ENCODE measurements around the gene HDAC4. TPM values are rescaled to one million over a fixed set of nuclear protein-coding genes. Genes with fewer than 3 reads are reported as not detected.

The HDAC4 gene
- total and polyA plus RNA-seq, 7 donors: 7.9 to 329 (median 129) TPM

- Histone ChIP-seq H3K4me1 (peaks cover 38% of the 10 kb centered on the region), H3K27ac (peak overlapping the region; percentile 41), H3K27me3 (ENCODE audit: insufficient read depth in 3 of 3, low read length in 2 of 3) (no peaks in the 10 kb centered on the region), H3K4me3 (no peak overlapping the region), H3K36me3 (ENCODE audit: insufficient read depth in 1 of 2, low read depth in 1 of 2) (peaks cover 0 to 60% of the 10 kb centered on the region in 2 donors), H3K9me3 (peaks cover 3% of the 10 kb centered on the region)
- ATAC-seq (peak in 3 of 4 donors; percentile 6 to 23 (median 19)), DNase-seq (no peak)
- no peak for TF ChIP-seq CTCF (IDR thresholded peaks at IDR 0.05)
- WGBS, 3 donors: 64 to 82% (median 70%) methylated on average over 12 of the region's 12 CpGs
- intact Hi-C loops (cut with DNase I): no loop called here
These were observed 207.4 kb downstream of the HDAC4 start for GRCh38 chr2:239193401-239193811.

- no peak for ATAC-seq
- WGBS, 3 donors: 84 to 91% (median 85%) methylated on average over 8 of the region's 8 CpGs
- intact Hi-C loops (cut with DNase I): no loop called here
- no peak overlapping the region for H3K4me3 ChIP-seq
- peaks cover 38% of the 10 kb centered on the region for H3K4me1 ChIP-seq
- peaks cover 0 to 60% of the 10 kb centered on the region in 2 donors for H3K36me3 ChIP-seq (ENCODE audit: insufficient read depth in 1 of 2, low read depth in 1 of 2)
- DNase-seq: no peak
- no peak for TF ChIP-seq CTCF (IDR thresholded peaks at IDR 0.05)
- H3K27ac ChIP-seq: peak overlapping the region; percentile 41
- peaks cover 3% of the 10 kb centered on the region for H3K9me3 ChIP-seq
- no peaks in the 10 kb centered on the region for H3K27me3 ChIP-seq (ENCODE audit: insufficient read depth in 3 of 3, low read length in 2 of 3)
These were observed 207.8 kb downstream of the HDAC4 start for GRCh38 chr2:239192975-239193374.

- Histone ChIP-seq H3K9me3 (peaks cover 3% of the 10 kb centered on the region), H3K27ac (no peak overlapping the region), H3K36me3 (ENCODE audit: insufficient read depth in 1 of 2, low read depth in 1 of 2) (peaks cover 0 to 62% of the 10 kb centered on the region in 2 donors), H3K4me1 (peaks cover 38% of the 10 kb centered on the region), H3K27me3 (ENCODE audit: insufficient read depth in 3 of 3, low read length in 2 of 3) (no peaks in the 10 kb centered on the region), H3K4me3 (no peak overlapping the region)
- intact Hi-C loops (cut with DNase I): no loop called here
- 63 to 81% (median 65%) methylated on average over 17 of the region's 17 CpGs for WGBS, 3 donors
- ATAC-seq (peak in 2 of 4 donors; percentile 15 to 17), DNase-seq (peak in 1 of 2 donors; percentile 50)
- TF ChIP-seq CTCF (IDR thresholded peaks at IDR 0.05): no peak
These were observed 208.4 kb downstream of the HDAC4 start for GRCh38 chr2:239192456-239192855.

- WGBS, 3 donors: 67 to 80% (median 71%) methylated on average over 15 of the region's 15 CpGs
- Histone ChIP-seq H3K4me1 (peaks cover 36% of the 10 kb centered on the region), H3K27me3 (ENCODE audit: insufficient read depth in 3 of 3, low read length in 2 of 3) (no peaks in the 10 kb centered on the region), H3K4me3 (no peak overlapping the region), H3K9me3 (peaks cover 3% of the 10 kb centered on the region), H3K27ac (peak overlapping the region; percentile 17), H3K36me3 (ENCODE audit: insufficient read depth in 1 of 2, low read depth in 1 of 2) (peaks cover 0 to 62% of the 10 kb centered on the region in 2 donors)
- ATAC-seq (peak in 1 of 4 donors; percentile 13), DNase-seq (peak in 1 of 2 donors; percentile 48)
- no peak for TF ChIP-seq CTCF (IDR thresholded peaks at IDR 0.05)
- intact Hi-C loops (cut with DNase I): no loop called here
These were observed 209.6 kb downstream of the HDAC4 start for GRCh38 chr2:239190921-239191885.

Data from psoas muscle (tissue), 8 donors.